DMS 273 treated with DMSO at 0.1 percent for 48 hours (cell line): ENCODE results near the gene BLTP3A.
"Not testable (repeated sequence)": the region's sequence is repeated elsewhere in the genome, so short reads cannot be mapped to it uniquely, and the experiment has no call there.

ENCODE experiments used
- DNase-seq: peaks from one replicate; lab custom pipeline; 2025; lab: John Stamatoyannopoulos, UW

BLTP3A gene, protein sequence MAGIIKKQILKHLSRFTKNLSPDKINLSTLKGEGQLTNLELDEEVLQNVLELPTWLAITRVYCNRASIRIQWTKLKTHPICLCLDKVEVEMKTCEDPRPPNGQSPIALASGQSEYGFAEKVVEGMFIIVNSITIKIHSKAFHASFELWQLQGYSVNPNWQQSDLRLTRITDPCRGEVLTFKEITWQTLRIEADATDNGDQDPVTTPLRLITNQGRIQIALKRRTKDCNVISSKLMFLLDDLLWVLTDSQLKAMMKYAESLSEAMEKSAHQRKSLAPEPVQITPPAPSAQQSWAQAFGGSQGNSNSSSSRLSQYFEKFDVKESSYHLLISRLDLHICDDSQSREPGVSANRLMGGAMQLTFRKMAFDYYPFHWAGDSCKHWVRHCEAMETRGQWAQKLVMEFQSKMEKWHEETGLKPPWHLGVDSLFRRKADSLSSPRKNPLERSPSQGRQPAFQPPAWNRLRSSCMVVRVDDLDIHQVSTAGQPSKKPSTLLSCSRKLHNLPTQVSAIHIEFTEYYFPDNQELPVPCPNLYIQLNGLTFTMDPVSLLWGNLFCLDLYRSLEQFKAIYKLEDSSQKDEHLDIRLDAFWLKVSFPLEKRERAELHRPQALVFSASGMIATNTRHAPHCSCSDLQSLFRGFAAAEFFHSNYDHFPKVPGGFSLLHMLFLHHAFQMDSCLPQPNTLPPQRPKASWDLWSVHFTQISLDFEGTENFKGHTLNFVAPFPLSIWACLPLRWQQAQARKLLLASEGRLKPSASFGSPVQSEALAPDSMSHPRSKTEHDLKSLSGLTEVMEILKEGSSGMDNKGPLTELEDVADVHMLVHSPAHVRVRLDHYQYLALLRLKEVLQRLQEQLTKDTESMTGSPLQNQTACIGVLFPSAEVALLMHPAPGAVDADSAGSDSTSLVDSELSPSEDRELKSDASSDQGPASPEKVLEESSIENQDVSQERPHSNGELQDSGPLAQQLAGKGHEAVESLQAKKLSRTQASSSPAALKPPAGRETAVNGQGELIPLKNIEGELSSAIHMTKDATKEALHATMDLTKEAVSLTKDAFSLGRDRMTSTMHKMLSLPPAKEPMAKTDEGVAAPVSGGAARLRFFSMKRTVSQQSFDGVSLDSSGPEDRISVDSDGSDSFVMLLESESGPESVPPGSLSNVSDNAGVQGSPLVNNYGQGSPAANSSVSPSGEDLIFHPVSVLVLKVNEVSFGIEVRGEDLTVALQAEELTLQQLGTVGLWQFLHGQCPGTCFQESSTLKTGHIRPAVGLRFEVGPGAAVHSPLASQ (N-terminal part only)

DNA sequence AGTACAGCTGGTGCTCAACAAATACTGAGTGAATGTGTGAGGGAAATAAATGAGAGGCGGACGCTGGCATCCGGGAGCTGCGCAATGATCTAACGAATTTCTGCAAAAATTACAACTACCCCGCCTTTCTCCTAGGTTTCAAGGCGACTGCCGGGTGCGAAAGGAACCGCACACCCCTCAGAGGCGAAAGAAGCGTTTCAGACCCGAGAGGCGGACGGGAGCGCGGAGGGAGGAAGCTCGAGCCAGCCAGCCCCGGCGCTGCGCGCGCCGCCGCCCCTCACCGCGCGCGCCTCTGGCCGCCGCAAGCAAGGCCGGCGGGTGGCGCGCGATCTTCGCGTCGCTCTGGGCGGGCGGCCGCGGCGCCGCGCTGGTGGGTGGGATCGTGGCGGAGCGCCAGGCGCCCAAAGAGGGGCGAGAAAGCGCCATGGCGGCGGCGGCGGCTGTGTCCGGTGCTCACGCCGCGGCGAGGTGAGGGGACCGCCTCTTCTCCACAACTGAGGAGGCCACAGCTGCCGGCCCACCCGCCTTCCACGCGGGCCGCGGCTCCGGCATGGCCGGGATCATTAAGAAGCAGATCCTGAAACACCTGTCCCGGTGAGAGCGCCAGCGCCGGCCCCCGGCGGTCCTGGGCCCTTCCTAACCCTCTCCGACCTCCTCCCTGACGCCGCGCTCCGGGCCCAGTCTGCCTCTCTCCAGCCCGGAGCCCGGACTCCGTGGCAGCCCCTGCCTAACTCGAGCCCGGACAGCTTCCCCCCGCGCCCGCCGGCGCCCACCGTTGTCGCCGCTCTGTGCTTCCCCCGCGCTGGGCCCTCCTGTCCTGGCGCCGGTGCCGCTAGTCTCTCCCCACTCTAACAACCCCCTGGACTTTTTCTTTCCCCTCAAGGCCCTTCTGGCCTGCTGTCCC lies at the start of gene BLTP3A:
TSS of gene BLTP3A (plus strand) at position 383 of the 904 bp plus-strand sequence. CDS start at position 551, 168 bp downstream.
- peak; percentile 56 for DNase-seq

DNA sequence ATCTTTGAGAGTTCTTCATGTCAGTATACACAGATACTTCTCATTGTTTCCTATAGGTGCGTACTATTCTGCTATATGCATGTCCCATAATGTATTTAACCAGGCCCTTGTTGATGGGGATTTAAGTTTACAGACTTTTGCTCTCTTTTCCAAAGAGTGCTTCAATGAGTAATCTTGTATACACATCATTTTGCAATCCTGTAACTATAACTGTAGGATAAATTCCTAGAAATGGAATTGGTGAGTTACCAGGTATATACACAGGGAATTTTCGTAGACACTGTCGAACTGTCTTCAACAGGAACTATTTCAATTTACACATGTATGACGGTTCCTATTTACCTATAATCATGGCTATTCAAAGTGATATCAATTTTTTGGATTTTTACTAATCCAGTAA lies 49.8 kb upstream of the BLTP3A start:
- DNase-seq: no peak

DNA sequence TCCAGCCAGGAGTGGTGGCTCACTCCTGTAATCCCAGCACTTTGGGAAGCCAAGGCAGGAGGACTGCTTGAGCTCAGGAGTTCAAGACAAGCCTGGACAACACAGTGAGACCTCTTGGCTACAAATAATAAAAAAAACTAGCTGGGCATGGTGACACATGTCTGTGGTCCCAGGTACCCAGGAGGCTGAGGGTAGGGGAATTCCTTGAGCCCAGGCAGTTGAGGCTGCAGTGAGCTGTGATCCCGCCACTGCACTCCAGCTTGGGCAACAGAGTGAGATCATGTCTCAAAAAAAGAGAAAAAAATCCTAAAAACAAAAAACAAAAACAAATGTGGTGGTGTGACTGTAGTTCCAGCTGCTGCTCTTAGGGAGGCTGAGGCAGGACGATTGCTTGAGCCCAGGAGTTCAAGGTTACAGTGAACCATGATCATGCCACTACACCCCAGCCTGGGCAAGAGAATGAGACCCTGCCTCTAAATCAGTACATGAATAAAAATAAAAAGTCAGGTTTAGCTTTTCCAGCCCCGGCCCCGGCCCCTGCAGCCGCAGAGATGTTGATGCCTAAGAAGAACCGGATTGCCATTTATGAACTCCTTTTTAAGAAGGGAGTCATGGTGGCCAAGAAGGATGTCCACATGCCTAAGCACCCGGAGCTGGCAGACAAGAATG lies 48.1 kb upstream of the BLTP3A start:
- no peak for DNase-seq

DNA sequence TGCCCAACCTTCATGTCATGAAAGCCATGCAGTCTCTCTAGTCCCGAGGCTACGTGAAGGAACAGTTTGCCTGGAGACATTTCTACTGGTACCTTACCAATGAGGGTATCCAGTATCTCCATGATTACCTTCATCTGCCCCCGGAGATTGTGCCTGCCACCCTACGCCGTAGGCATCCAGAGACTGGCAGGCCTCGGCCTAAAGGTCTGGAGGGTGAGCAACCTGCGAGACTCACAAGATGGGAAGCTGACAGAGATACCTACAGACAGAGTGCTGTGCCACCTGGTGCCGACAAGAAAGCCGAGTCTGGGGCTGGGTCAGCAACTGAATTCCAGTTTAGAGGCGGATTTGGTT lies 47.6 kb upstream of the BLTP3A start:
- DNase-seq: not testable (repeated sequence)

DNA sequence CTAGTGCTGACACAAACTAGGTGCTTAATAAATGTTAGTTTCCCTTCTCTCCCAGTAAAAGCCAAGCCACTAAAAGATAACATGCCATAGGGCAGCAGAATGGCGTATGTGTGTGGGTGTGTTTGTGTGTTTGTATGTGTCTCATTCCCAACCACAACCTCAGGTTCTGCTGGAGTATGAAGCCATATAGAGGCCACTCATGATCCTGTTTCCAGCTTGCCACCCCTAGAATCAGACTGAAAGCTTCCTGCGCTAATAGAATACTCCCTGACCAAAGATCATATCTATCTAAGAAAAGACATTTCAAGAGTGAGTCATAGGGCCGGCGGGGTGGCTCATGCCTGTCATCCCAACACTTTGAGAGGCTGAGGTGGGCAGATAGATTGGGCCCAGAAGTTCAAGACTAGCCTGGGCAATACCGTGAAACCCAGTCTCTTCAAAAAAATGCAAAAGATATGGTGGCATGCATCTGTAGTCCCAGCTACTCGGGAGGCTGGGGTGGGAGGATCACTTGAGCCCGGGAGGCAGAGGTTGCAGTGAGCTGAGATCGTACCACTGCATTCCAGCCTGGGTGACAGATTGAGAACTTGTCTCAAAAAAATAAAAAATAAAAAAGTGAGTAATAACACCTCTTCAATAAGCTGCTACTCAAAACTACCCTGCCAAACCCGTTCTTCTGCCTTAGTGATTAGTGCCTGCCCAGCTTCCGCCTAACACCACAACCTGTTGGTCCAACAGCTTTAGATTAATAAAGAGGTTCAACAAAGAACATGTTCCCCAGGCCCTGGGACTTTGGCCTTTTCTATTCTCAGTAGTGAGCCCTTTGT lies 46.4 kb upstream of the BLTP3A start:
- no peak for DNase-seq

DNA sequence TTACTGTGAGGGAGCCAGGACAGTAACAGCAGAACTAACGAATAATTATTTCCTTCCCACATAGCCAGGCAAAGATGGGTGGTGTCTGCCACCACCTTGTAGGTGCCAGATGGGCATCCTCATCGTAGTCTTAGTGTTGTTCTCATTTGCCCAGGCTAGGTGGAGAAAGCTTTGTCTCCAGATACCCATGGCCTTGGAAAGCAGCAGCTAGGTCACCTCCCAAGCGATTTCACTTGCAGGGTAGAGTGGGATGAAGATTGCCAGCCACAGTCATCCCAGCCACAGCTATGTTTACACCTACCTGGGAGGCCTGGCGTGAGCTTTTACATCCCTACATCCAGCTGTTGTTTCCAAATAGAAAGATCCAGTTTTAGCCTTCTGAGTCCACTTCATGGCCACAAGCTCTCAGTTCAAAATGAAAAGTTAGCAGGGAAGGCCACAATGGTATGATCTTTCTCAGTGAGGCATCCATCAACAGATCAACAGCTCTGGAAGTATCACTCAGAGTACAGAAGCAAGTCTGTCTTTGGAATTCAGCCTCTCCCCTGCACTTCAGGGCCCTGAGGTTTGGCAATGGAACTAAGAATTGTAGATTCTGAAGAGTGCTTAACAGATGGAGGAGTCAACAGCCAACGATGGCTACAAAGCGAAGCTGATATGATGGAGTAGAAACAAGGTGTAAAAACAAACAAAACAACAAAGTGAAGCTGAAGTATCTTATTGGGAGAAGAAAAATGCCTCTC lies 45.6 kb upstream of the BLTP3A start:
- no peak for DNase-seq

DNA sequence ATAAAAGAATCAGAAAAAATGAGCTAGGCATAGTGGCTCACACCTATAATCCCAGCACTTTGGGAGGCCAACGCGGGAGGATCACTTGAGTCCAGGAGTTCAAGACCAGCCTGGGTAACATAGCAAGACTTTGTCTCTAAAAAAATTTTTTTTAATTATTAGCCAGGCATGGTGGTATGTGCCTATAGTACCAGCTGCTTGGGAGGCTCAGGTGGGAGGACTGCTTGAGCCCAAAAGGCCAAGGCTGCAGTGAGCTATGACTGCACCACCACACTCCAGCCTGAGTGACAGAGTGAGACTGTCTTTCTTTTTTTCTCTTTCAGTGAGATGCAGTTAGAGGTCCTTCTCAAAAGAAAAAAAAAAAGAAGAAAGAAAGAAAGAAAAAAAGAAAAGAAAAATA lies 43.1 kb upstream of the BLTP3A start:
- no peak for DNase-seq

DNA sequence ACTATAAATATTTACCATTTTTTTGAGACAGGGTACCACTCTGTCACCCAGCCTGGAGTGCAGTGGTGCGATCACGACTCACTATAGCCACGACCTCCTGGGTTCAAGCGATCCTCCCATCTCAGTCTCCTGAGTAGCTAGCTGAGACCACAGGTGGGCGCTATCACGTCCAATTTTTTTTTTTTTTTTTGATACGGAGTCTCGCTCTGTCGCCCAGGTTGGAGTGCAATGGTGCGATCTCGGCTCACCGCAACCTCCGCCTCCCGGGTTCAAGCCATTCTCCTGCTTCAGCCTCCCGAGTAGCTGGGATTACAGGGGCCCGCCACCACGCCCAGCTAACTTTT lies 35.4 kb upstream of the BLTP3A start:
- not testable (repeated sequence) for DNase-seq

DNA sequence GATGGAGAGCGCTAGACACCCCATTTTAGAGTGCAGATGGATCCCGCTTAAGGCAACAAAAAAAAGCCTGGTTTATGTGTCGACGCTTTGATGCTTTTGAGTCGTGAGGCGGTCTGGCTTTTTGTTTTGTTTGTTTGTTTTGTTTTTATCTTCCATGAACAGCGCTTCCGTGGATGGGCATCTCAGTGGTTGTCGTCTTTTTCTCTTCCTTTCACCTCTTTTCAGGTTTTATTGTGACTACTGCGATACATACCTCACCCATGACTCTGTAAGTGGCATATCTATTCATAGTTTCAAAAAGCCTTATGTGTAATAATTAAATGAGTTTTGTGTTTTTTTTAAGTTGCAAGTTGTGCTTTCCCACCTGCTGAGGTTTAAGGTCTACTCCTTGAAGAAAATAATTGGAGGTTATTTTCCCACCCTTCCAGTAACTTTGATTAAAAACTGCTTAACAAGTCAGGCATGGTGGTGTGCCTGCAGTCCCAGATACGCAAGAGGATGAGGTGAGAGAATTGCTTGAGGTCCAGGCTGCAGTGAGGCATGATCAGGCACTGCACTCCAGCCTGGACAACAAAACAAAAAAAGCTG lies 34.1 kb upstream of the BLTP3A start:
- DNase-seq: no peak

DNA sequence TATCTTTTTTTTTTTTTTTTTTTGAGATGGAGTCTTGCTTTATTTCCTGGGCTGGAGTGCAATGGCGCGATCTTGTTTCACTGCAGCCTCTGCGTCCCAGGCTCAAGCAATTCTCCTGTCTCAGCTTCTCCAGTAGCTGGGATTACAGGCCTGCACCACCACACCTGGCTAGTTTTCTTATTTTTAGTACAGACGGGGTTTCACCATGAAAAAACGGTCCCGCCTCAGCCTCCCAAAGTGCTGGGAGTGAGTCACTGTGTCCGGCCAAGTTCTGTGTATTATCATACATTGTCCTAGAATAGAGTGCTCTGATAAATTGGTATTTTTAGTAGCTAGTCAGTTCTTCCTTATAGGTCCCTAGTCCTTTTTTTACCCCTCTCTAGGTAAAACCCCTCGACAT lies 31.8 kb upstream of the BLTP3A start:
- DNase-seq: no peak

DNA sequence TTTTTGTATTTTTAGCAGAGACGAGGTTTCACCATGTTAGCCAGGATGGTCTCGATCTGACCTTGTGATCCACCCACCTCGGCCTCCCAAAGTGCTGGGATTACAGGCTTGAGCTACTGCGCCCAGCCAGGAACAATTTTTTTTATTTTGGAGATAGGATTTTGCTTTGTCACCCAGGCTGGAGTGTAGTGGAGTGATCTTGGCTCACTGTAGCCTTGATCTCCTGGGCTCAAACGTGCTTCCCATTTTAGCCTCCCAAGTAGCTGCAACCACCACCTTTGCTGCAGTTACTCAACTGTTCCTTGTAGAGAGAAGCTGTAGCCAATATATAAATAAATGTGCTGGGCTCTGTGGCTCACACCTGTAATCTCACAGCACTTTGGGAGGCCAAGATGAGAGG lies 30.2 kb upstream of the BLTP3A start:
- not testable (repeated sequence) for DNase-seq

DNA sequence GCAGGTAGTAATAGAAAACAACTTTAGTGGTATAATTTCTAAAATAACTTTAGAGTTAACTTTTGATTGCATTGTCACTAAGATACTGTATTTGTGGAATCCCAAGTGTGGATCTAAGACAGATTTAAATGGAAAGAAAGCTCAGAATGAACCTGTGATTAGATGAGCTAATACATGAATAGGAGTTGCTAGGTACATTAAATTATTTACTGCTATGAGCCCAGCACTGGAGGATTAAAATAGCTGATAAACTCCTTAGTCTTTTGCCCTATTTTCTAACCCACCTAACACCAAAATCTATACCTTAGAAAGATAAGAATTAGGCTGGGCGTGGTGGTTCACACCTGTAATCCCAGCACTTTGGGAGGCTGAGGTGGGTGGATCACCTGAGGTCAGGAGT lies 23.7 kb upstream of the BLTP3A start:
- DNase-seq: no peak

DNA sequence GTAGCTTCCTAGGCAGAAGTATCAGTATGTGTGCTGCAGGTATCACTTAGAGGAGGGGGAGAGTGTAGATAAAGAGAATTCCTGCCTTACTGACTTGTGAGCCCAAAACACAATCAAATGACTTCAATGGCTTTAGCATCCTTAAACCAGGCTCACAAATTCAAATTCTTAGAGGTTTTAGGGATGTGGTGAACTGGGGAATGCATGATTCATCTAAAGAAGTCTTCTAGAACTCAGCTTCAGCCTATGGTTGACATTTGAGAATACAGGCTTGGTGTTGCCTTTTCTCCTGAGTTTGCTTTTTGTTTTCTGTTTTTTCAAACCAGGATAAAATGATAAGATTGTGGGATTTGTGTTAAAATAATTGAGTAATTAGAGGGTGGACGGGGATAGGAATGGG lies 20.2 kb upstream of the BLTP3A start:
- DNase-seq: no peak

DNA sequence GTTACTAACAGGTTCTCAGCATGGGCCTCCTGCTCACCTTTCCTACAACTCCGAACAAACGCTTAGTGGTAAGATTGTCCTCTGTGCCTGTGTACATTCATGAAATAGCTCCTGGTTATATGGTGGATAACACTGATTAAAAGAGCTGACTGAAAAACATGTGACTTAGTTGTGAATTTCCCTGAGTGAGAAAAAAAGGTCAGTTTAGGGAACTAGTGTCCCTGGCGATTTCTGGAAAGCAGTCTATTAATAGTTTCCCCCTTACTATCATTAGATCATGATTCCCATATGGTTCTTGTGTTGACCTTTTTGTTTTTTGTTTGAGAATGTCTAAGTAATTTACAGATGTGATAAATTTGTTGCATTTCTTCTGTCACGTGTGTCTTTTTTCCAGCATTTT lies 18.9 kb upstream of the BLTP3A start:
- no peak for DNase-seq

DNA sequence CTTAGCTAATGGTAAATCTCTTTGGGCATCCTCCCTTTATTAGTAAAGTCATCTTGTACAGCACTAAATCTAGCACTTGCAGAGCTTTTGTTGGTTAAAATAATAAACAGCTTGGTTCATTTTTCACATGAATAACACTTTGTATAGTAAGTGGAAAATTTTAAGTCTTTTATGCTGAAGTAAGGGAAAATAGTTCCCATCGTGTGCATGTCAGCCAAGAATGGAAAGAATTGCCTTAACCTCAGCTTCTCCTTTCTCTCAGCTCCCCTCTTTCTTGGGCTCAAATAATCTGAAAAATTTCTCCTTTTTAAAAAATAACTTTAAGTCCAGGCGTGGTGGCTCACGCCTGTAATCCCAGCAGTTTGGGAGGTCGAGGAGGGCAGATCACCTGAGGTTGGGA lies 18.0 kb upstream of the BLTP3A start:
- no peak for DNase-seq

DNA sequence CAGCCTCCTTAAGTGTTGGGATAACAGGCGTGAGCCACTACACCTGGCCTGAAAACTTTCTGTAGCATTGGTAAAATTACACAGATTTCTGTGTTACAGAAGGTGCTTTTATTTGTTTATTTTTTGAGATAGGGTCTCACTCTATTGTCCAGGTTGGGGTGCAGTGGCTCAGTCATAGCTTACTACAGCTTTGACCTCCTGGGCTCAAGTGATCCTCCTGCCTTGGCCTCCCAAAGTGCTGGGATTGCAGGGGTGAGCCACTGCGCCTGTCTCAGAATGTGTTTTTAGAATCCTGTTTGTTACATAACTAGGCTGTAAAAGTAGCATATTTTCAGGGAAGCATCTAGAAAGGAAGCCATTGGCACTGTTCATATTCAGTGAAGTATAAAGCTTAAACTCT lies 16.9 kb upstream of the BLTP3A start:
- no peak for DNase-seq

DNA sequence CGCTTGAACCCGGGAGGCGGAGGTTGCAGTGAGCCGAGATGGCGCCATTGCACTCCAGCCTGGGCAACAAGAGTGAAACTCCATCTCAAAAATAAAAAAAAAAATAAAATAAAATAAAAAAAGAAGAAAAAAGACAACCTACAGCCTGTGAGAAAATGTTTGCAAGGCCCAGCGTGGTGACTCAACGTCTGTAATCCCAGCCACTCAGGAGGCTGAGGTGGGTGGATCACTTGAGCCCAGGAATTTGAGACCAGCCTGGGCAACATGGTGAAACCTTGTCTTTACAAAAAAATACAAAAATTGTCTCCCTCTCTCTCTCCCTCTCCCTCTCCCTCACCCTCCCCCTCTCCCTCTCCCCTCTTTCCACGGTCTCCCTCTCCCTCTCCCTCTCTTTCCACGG lies 6.5 kb upstream of the BLTP3A start:
- DNase-seq: not testable (repeated sequence)

DNA sequence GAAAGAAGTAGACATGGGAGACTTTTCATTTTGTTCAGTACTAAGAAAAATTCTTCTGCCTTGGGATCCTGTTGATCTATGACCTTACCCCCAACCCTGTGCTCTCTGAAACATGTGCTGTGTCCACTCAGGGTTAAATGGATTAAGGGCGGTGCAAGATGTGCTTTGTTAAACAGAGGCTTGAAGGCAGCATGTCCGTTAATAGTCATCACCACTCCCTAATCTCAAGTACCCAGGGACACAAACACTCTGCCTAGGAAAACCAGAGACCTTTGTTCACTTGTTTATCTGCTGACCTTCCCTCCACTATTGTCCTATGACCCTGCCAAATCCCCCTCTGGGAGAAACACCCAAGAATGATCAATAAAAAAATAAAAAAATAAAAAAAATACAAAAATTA lies 4.7 kb upstream of the BLTP3A start:
- not testable (repeated sequence) for DNase-seq

DNA sequence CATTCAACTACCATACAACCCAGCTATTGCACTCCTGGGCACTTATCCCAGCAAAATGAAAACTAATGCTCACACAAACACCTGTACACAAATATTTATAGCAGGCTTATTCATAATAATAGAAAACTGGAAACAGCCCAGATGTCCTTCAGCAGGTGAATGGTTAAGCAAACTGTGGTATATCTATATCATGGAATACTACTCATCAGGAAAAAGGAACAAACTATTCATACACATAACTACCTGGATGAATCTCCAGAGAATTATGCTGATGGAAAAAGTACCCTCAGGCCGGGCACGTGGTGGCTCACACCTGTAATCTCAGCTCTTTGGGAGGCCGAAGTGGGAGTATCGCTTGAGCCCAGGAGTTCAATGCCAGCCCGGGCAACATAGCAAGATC lies 3.8 kb upstream of the BLTP3A start:
- DNase-seq: no peak
